Activated naive CD4-positive, alpha-beta T cell treated with anti-CD3 and anti-CD28 coated beads, Interleukin-2, amount 50 U/mL, for 72 hours (primary cell): ENCODE measurements around the gene SLC9A1. TPM values are rescaled to one million over a fixed set of nuclear protein-coding genes. Genes with fewer than 3 reads are reported as not detected.
"Not testable (repeated sequence)": the region's sequence is repeated elsewhere in the genome, so short reads cannot be mapped to it uniquely, and the experiment has no call there.

ENCODE experiments used
- ATAC-seq, 2 donors: fragments of 150-1000 bp; cut with Tn5 transposase; 2 replicates each; pipeline ENCODE4 v1.10.0; 2021; ENCODE audit warnings: mild to moderate bottlenecking in 2 of 2, moderate library complexity in 2 of 2
- DNase-seq, 2 donors: peaks; one replicate each; pipeline ENCODE4 v3.0.0; 2021 to 2022; ENCODE audit warnings: low spot score in 2 of 2
- H3K27ac Mint-ChIP-seq, 2 donors: one replicate each; pipeline ENCODE4 v1.8.0; 2022; ENCODE audit warnings: mild to moderate bottlenecking in 2 of 2, mixed read lengths in 2 of 2
- H3K36me3 Mint-ChIP-seq, 2 donors: one replicate each; pipeline ENCODE4 v1.8.0; 2022; ENCODE audit warnings: mixed read lengths in 2 of 2
- H3K9me3 Mint-ChIP-seq, 2 donors: one replicate each; pipeline ENCODE4 v1.8.0; 2022; ENCODE audit warnings: mixed read lengths in 2 of 2
- total RNA-seq, 2 donors: library from RNA; stranded (reverse); gene quantifications; one replicate each; pipeline ENCODE4 v1.2.3, GENCODE V29; 2022

SLC9A1 gene
- total RNA-seq, 2 donors from 2014 or later = 16.2 to 18.8 TPM

DNA sequence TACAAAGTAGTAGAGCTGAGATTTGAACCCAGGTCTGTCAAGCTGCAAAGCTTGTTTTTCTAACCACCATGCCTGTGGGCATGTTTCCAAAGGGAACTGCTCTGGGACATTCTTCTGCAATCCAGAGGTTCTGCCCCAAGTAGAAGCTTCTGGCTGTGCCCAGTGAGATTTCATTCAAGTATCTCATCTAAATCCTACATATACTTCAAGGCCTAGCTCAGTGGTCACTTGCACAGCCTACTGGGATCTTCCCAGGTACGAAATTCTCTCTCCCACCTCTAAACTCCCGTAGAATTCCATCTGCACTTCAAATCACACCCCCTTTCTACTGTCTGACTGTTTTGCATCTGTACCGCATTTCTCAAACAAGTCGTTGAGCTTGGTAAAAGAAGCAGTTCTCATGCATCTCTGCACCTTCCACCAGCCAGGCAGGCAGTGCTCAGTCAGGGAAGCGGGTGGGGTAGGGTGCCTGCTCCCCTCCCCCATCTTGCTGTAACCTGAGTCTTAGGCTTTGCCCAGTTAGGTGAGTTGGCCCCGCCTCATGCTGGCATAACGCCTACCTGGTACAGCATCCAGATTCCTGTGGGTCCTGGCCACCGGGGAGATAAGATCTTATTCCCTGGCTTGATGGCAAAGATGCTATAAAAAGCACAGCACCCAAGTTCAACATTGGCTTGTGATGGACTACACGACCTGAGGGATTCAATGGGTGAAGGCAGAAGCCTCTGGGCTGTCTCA is 13.5 kb downstream of the SLC9A1 start:
- H3K27ac Mint-ChIP-seq = no peak overlapping the region
- DNase-seq = no peak
- no peaks in the 10 kb centered on the region for H3K9me3 Mint-ChIP-seq
- peaks cover 0 to 6% of the 10 kb centered on the region in 2 donors for H3K36me3 Mint-ChIP-seq
- ATAC-seq = no peak

DNA sequence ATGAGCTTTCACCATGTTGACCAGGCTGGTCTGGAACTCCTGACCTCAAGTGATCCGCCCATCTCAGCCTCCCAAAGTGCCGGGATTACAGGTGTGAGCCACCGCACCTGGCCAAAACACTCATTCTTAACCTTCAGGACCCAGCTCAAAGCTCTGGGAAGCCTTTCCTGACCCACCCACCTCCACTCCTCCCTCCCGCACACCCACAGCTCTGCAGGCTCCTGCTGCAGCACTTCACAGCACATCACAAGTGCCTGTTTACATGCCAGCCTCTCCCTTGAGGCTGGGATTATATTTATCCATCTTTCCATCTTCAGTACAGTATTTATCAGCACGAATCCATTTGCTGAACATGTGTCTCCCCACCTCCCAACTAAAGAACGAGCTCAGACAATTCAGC is 14.9 kb downstream of the SLC9A1 start:
- Mint-ChIP-seq H3K9me3 (no peaks in the 10 kb centered on the region), H3K36me3 (peaks cover 0 to 6% of the 10 kb centered on the region in 2 donors), H3K27ac (peak overlapping the region in 1 of 2 donors; percentile 6)
- DNase-seq (no peak), ATAC-seq (no peak)

DNA sequence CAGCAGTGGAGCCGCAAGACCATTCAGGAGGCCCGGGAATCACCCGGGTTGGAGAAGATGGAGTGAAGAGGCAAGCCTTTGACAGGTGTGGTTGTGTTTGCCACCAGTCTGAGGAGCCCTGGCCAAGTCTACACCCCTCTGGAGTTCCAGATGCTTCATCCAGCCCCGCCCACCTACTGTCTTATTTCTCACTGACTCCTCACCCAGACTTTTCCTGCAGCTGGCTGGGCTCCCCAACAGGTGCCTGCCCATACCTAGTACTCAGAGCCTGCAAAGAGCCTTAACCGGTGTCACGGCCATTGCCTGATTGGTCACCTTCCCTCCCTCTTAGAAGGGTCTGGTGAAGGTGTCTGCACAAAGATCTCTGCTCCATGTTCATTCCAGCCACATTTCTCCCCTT is 16.0 kb downstream of the SLC9A1 start:
- Mint-ChIP-seq H3K9me3 (no peaks in the 10 kb centered on the region), H3K36me3 (peaks cover 0 to 6% of the 10 kb centered on the region in 2 donors), H3K27ac (no peak overlapping the region)
- DNase-seq = no peak
- no peak for ATAC-seq

DNA sequence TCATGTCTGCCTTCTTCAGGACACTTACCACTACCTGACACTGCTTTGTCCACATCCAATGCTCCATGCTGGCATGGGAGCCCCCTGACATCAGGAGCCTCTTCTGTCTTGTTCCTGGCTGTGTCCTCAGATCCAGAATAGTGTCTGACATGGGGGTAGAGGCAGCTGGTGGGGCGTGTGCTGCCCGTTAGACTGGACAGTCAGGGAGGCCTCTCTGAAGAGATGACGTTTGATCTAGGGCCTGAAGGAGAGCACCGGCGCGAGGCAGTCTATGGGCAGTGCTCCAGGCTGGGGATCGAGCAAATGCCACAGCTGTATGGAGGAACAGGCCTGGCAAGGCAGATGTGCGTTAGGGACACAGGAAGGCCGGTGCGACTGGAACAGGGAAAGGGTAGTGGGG is 16.6 kb downstream of the SLC9A1 start:
- Mint-ChIP-seq H3K36me3 (peaks cover 0 to 6% of the 10 kb centered on the region in 2 donors), H3K27ac (peak overlapping the region; percentile 96 to 98), H3K9me3 (no peaks in the 10 kb centered on the region)
- DNase-seq (no peak), ATAC-seq (no peak)

DNA sequence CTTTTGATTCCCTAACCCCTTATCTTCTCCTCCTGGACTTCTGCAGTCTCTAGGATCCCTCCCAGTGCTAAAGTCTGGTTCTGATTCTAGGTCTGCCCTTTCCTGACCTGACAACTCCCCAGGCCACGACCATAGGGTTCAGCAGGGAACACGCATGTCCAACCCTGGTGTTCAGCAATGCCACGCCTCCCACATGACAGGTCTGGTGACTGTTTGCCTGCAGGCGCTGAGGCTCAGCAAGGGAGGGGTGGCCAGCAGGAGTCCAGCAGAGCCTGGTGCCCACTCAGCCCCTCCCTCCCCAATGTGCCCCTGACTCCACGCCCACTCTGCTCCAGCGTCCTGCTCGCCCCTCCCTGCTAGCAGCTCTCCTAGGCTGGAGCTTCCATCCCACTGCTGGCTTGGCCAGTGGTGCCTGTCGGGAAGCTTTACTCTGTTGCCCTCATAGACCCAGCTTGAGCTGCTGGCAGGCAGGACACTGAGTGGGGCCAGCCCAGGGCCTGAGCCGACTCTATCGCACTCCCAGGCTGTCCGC is 17.3 kb downstream of the SLC9A1 start:
- no peak for DNase-seq
- Mint-ChIP-seq H3K36me3 (peaks cover 0 to 6% of the 10 kb centered on the region in 2 donors), H3K9me3 (no peaks in the 10 kb centered on the region), H3K27ac (peak overlapping the region; percentile 96 to 98)
- ATAC-seq = peak; percentile 19 to 42

DNA sequence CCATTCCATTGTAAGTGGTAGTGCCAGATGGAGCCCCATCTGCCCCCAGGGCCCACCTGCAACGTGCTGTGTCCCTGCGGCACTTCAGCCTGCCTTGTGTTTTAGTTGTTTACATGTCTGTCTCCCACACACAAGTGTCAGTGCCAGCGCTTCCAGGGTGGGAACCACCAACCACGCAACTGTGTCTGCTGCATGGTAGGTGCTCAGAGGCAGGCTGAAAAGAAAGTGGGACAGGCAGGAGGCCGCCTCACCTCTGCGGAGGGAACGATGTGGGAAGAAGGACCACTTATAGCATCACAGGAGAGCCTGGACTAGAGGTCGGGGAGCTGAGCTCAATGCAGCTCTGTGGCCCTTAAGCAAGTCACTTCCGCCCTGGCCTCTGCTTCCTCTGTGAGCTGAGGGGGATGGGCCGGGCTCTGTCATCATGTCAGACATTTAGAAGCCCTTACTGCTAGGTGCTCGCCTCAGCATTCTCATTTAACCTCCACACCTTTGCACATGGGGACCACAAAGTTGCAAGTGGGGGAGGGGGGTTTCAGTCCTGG is 17.9 kb downstream of the SLC9A1 start:
- no peaks in the 10 kb centered on the region for H3K9me3 Mint-ChIP-seq
- peaks cover 0 to 6% of the 10 kb centered on the region in 2 donors for H3K36me3 Mint-ChIP-seq
- ATAC-seq (peak; percentile 87 to 92), DNase-seq (peak; percentile 71 to 81)
- peak overlapping the region; percentile 96 to 98 for H3K27ac Mint-ChIP-seq

DNA sequence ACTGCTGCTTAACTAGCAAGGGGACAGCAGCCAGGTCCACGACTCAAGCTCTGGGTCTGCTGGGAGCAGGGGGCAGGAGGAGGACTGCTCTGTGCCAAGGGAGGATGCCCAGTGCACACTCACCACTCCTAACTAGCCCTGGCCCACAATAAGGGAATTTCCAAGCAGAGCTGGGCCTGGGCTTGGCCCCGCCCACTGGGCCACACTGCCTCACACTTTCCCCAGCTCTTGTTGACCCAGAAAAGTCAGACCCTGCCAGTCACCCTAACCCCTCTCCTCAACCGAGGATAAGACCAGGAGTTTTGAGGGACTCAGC is 18.7 kb downstream of the SLC9A1 start:
- ATAC-seq (peak in 1 of 2 donors; percentile 82), DNase-seq (peak in 1 of 2 donors; percentile 70)
- H3K27ac Mint-ChIP-seq = peak overlapping the region; percentile 96 to 98
- H3K36me3 Mint-ChIP-seq = peaks cover 0 to 6% of the 10 kb centered on the region in 2 donors
- no peaks in the 10 kb centered on the region for H3K9me3 Mint-ChIP-seq

DNA sequence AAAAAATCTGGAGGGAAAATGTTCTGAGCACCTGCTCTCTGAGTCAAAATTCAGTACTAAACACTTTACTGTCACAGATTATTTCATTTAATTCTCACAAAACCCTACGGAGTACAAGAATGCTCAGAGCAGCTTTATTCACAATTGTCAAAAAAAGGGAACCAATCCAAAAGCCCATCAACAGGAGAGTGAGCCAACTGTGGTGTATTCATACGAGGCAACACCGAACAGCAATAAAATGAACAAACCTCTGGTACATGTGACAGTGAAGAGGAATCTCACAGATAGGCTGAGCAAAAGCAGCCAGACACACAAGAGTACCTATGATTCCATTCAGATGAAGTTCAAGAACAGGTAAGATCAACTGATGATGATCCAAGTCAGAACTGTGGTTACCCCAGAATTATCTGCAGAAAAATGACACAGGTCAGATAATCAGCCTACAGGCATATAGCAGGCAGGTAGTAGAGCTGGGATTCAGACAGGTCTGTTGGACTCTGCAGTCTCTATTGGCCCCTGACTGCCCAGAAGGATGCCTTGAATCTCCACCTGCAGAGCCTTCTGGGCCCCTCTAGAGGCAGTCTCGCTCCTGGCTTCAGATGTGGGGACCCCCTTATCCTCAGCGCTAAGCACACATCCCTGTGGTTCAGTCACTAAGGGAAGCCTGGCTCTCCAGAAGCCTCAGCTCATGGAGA is 19.2 kb downstream of the SLC9A1 start:
- no peak for DNase-seq
- Mint-ChIP-seq H3K36me3 (peaks cover 0 to 6% of the 10 kb centered on the region in 2 donors), H3K27ac (peak overlapping the region in 1 of 2 donors; percentile 96), H3K9me3 (no peaks in the 10 kb centered on the region)
- peak in 1 of 2 donors; percentile 2 for ATAC-seq

DNA sequence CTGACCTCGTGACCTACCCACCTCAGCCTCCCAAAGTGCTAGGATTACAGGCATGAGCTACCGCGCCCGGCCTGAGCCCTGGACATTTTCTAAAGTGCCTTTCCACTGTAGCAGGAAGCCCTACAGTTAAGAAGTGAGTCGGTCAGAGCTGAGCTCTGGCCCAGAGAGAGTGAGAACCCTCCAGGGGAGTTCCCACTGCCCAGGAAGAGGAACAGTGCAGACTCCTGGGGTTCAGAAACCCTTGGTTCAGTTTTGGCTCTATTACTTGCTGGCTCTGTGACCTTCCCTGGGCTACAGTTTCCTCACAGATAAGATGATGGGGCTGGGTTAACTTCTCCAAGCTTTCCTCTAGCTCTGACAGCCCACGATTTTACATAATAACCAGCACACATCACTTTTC is 20.9 kb downstream of the SLC9A1 start:
- Mint-ChIP-seq H3K9me3 (no peaks in the 10 kb centered on the region), H3K27ac (peak overlapping the region; percentile 25 to 44), H3K36me3 (peaks cover 0 to 6% of the 10 kb centered on the region in 2 donors)
- ATAC-seq (no peak), DNase-seq (no peak)

DNA sequence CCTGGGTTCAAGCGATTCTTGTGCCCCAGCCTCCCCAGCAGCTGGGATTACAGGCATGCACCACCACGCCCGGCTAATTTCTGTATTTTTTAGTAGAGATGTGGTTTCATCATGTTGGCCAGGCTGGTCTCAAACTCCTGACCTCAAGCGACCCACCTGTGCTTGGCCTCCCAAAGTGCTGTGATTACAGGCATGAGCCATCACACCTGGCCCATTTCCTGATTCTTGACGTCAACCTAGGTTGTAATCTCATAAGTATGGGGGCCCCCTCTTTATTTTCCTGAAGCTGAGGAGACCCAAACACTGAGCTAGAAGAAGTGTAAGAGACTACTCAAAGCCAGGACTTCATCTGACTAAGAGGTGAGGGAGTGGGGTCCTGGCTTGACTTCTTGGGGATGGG is 21.8 kb downstream of the SLC9A1 start:
- Mint-ChIP-seq H3K27ac (no peak overlapping the region), H3K9me3 (no peaks in the 10 kb centered on the region), H3K36me3 (peaks cover 0 to 6% of the 10 kb centered on the region in 2 donors)
- DNase-seq (no peak), ATAC-seq (no peak)

DNA sequence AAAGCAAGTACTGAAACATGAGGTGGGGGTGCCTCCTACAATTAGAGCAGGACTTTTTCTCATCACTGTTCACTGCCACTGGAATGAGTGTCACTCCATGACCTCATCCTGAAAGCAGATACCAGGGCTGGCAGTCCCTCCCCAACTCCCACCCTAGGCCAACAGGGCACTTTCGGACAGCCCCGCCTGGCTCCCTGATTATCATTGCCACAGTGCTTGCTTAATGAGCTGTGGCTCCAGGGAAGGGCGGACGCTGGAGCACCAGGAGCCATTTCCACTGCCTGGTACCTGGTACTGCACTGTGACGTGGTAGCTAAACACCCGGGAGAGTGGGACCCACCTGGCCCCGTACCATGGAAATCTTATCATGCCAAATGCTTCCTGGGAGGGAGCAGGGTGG is 22.3 kb downstream of the SLC9A1 start:
- Mint-ChIP-seq H3K9me3 (no peaks in the 10 kb centered on the region), H3K36me3 (peaks cover 0 to 6% of the 10 kb centered on the region in 2 donors), H3K27ac (no peak overlapping the region)
- DNase-seq = no peak
- ATAC-seq = no peak

DNA sequence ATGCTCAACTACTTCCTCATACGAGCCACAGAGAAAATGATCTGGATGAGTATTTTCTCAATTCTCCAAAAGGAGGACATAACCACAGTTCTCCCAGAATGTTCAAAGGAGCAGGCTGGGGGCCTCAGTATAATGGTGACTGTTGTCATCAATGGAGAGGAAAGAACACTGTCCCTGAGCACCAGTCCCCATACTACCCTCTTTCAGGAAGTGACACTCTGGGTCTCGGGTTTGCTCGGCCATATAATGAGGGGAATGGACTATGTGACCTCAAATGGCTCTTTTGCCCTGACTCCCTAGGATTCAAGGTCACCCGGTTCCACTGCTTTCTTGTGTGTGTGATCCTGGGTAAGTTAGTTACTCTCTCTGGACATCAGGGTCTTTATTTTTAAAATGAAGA is 22.8 kb downstream of the SLC9A1 start:
- no peak overlapping the region for H3K27ac Mint-ChIP-seq
- peaks cover 0 to 6% of the 10 kb centered on the region in 2 donors for H3K36me3 Mint-ChIP-seq
- ATAC-seq = no peak
- no peak for DNase-seq
- no peaks in the 10 kb centered on the region for H3K9me3 Mint-ChIP-seq

DNA sequence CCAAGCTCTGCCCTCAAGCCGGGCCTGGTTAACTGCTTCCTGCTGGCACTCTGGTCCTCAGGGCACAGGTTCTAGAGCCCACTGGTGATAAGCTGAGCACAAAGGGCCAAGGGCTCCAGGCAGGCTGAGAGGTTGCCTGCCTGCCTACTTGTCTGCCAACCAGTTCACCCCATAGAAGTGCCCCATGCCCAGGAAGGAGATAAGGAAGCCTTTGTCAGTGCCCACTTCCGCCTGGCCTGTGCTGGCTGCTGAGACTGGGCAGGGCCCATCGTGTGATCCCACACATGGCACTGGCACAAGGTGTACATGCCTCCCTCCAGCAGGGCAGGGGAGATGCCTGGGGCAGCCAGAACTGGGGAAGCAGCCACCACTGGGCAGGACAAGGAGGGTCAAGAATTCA is 24.1 kb downstream of the SLC9A1 start:
- Mint-ChIP-seq H3K27ac (peak overlapping the region in 1 of 2 donors; percentile 46), H3K9me3 (no peaks in the 10 kb centered on the region), H3K36me3 (no peaks in the 10 kb centered on the region)
- no peak for ATAC-seq
- no peak for DNase-seq

DNA sequence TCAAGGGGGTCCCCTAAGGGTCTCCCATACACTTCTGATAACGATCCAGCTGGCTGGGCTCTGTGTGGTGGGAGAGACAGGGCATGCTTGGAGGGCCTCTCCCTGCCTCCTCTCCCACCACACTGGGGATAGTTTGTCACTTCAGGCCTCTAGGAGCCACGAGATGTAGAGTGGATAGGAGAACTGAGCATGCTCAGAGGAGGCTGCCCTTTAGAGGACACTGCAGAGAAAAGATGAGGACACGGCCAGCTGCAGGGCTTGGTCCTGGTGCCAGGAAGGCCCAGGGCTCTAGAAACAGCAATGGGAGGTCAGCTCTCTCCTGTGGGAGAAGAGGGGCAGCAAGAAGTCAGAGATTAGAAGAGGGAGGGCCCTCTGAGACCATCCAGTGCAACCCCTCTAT is 25.7 kb downstream of the SLC9A1 start:
- Mint-ChIP-seq H3K9me3 (no peaks in the 10 kb centered on the region), H3K27ac (peak overlapping the region in 1 of 2 donors; percentile 61), H3K36me3 (no peaks in the 10 kb centered on the region)
- no peak for ATAC-seq
- DNase-seq = no peak

DNA sequence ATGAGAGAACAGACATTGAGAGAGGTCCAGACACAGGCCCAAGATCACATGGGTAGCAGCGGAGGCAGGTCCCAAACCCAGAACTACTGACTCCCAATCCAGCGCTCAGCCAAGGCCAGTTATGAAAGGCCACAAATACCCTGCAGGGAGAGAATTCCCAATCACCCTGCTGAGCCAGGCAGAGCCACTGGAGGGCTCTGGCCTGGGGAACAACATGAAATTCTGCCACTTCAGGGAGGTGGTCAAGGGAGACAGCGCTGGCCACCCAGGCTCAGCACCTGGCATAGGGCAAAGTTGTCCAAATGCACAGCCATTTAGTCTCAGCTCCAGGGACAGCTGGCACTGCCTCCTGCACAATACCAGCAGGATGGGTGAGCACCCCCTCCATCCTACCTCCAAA is 27.5 kb downstream of the SLC9A1 start:
- Mint-ChIP-seq H3K36me3 (no peaks in the 10 kb centered on the region), H3K9me3 (no peaks in the 10 kb centered on the region), H3K27ac (peak overlapping the region in 1 of 2 donors; percentile 32)
- ATAC-seq (no peak), DNase-seq (no peak)

DNA sequence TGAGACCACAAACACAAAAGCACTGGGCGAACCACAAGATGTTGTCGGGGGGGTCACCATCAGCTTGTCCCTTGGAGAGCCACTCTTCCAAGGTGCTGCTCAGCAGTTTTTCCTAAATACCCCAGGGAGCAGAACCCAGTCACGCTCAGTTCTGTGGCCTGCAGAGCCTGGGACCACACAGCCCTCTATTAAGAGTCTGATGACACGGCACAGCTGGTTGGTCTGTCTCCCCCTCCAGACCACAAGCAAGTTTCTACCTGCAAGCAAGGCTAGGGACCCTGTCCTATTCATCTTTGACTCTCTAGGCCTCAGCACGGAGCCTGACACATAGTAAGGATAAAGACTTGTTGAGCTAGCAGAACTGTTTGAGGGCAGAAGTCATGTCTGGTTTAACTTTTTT is 28.5 kb downstream of the SLC9A1 start:
- H3K36me3 Mint-ChIP-seq = no peaks in the 10 kb centered on the region
- ATAC-seq (no peak), DNase-seq (no peak)
- no peaks in the 10 kb centered on the region for H3K9me3 Mint-ChIP-seq
- H3K27ac Mint-ChIP-seq = peak overlapping the region in 1 of 2 donors; percentile 45

DNA sequence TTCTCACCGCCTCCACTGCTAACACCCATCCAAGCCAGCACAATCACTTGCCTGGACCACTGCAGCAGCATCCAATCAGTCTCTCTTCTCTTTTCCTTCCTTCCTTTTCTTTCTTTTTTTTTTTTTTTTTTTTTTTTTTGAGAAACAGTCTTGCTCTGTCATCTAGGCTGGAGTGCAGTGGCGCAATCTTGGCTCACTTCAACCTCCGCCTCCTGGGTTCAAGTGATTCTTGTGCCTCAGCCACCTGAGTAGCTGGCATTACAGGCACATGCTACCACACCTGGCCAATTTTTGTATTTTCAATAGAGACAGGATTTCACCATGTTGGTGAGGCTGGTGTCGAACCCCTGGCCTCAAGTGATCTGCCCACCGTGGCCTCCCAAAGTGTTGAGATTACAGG is 29.8 kb downstream of the SLC9A1 start:
- H3K36me3 Mint-ChIP-seq, DNase-seq, H3K9me3 Mint-ChIP-seq, H3K27ac Mint-ChIP-seq, ATAC-seq: not testable (repeated sequence)
